H9 (cell line): ENCODE measurements around the gene EPHB3. TPM values are rescaled to one million over a fixed set of nuclear protein-coding genes. Genes with fewer than 3 reads are reported as not detected.
A peak's percentile ranks its signal among the peaks of the same experiment; 100 is the strongest.

Experiments
- DNase-seq: peaks from one replicate; pipeline ENCODE4 v3.0.0-alpha.2; 2017
- H2AFZ ChIP-seq: one replicate; pipeline ENCODE4 v1.6.1; 2013; ENCODE audit warnings: mild to moderate bottlenecking, low read length, control low read depth, moderate library complexity
- H2AK5ac ChIP-seq: 2 replicates; pipeline ENCODE4 v1.6.1; 2013; ENCODE audit warnings: low read length, control low read depth, mixed read lengths; ENCODE audit not compliant: insufficient read length
- H2BK120ac ChIP-seq: one replicate; pipeline ENCODE4 v1.6.1; 2013; ENCODE audit warnings: low read depth, mild to moderate bottlenecking, low read length, control low read depth, inconsistent platforms; ENCODE audit not compliant: poor library complexity, severe bottlenecking
- H2BK12ac ChIP-seq: 2 replicates; pipeline ENCODE4 v1.6.1; 2013; ENCODE audit warnings: low read length, control low read depth, mixed read lengths, low read depth; ENCODE audit not compliant: insufficient read length
- H2BK15ac ChIP-seq: 2 replicates; pipeline ENCODE4 v1.6.1; 2013; ENCODE audit warnings: low read depth, low read length, control low read depth
- H2BK20ac ChIP-seq: one replicate; pipeline ENCODE4 v1.6.1; 2013; ENCODE audit warnings: low read depth, mild to moderate bottlenecking, low read length, control low read depth, inconsistent platforms; ENCODE audit not compliant: poor library complexity, severe bottlenecking
- H2BK5ac ChIP-seq: 2 replicates; pipeline ENCODE4 v1.6.1; 2013; ENCODE audit warnings: low read length, control low read depth, mixed read lengths; ENCODE audit not compliant: insufficient read length
- H3K14ac ChIP-seq: 2 replicates; pipeline ENCODE4 v1.6.1; 2013; ENCODE audit warnings: low read length, control low read depth; ENCODE audit not compliant: insufficient read depth
- H3K18ac ChIP-seq: 2 replicates; pipeline ENCODE4 v1.6.1; 2013; ENCODE audit warnings: low read depth, mild to moderate bottlenecking, mixed read lengths, low read length, control low read depth; ENCODE audit not compliant: insufficient read length
- H3K23ac ChIP-seq: 2 replicates; pipeline ENCODE4 v1.6.1; 2013; ENCODE audit warnings: low read length, control low read depth, mixed read lengths, low read depth; ENCODE audit not compliant: insufficient read length
- H3K23me2 ChIP-seq: 2 replicates; pipeline ENCODE4 v1.6.1; 2013; ENCODE audit warnings: low read depth, mild to moderate bottlenecking, mixed read lengths, low read length, control low read depth; ENCODE audit not compliant: insufficient read length, poor library complexity, severe bottlenecking
- H3K27ac ChIP-seq: 2 replicates; pipeline ENCODE4 v1.5.1; 2013; ENCODE audit warnings: low read length, control low read depth, mixed read lengths, low read depth; ENCODE audit not compliant: insufficient read length
- H3K27me3 ChIP-seq: 2 replicates; pipeline ENCODE4 v1.6.1; 2013; ENCODE audit warnings: low read length, control low read depth, inconsistent platforms; ENCODE audit not compliant: insufficient read depth
- H3K4ac ChIP-seq: 2 replicates; pipeline ENCODE4 v1.6.1; 2013; ENCODE audit warnings: low read depth, mild to moderate bottlenecking, control low read depth, inconsistent platforms, low read length, moderate library complexity
- H3K4me1 ChIP-seq: 2 replicates; pipeline ENCODE4 v1.6.1; 2013; ENCODE audit warnings: low read length, control low read depth, inconsistent platforms; ENCODE audit not compliant: insufficient read depth
- H3K4me2 ChIP-seq: 2 replicates; pipeline ENCODE4 v1.6.1; 2013; ENCODE audit warnings: low read length, control low read depth, mixed read lengths; ENCODE audit not compliant: insufficient read length, insufficient read depth
- H3K56ac ChIP-seq: 2 replicates; pipeline ENCODE4 v1.6.1; 2013; ENCODE audit warnings: low read depth, mild to moderate bottlenecking, mixed read lengths, low read length, control low read depth; ENCODE audit not compliant: insufficient read length
- H3K79me1 ChIP-seq: 2 replicates; pipeline ENCODE4 v1.6.1; 2013; ENCODE audit warnings: low read depth, mild to moderate bottlenecking, moderate library complexity, low read length, control low read depth, inconsistent platforms; ENCODE audit not compliant: insufficient read depth, poor library complexity, severe bottlenecking
- H3K79me2 ChIP-seq: 2 replicates; pipeline ENCODE4 v1.6.1; 2013; ENCODE audit warnings: low read length, control low read depth, inconsistent platforms; ENCODE audit not compliant: insufficient read depth
- H3K9ac ChIP-seq: 2 replicates; pipeline ENCODE4 v1.6.1; 2013; ENCODE audit warnings: low read length, control low read depth, mixed read lengths; ENCODE audit not compliant: insufficient read length; ENCODE audit errors: extremely low read depth
- H3K9me3 ChIP-seq: one replicate; pipeline ENCODE4 v1.6.1; 2013; ENCODE audit warnings: low read depth, low read length, inconsistent platforms; ENCODE audit not compliant: control insufficient read depth
- H3T11ph ChIP-seq: one replicate; pipeline ENCODE4 v1.6.1; 2013; ENCODE audit warnings: mild to moderate bottlenecking, low read length, control low read depth, inconsistent platforms
- H4K20me1 ChIP-seq: one replicate; pipeline ENCODE4 v1.6.1; 2013; ENCODE audit not compliant: control insufficient read depth, insufficient read length, insufficient read depth
- H4K5ac ChIP-seq: 2 replicates; pipeline ENCODE4 v1.6.1; 2013; ENCODE audit warnings: low read depth, mild to moderate bottlenecking, mixed read lengths, low read length, control low read depth; ENCODE audit not compliant: insufficient read length
- H4K8ac ChIP-seq: replicated peaks from 2 replicates; pipeline ENCODE4 v1.6.1; 2013; ENCODE audit warnings: low read length, control low read depth, mixed read lengths, low read depth; ENCODE audit not compliant: insufficient read length
- H4K91ac ChIP-seq: 2 replicates; pipeline ENCODE4 v1.6.1; 2013; ENCODE audit warnings: low read depth, mild to moderate bottlenecking, moderate library complexity, mixed read lengths, low read length, control low read depth; ENCODE audit not compliant: insufficient read length
- H3K27ac Mint-ChIP-seq, 3 experiments: 2 replicates in 2 of 3; 3 replicates in 1 of 3; pipeline ENCODE4 v1.8.0; 2020 to 2021; ENCODE audit warnings: mixed read lengths in 3 of 3, mild to moderate bottlenecking in 1 of 3, moderate library complexity in 1 of 3
- H3K27me3 Mint-ChIP-seq: 2 replicates; pipeline ENCODE4 v1.8.0; 2021; ENCODE audit warnings: low read depth, mild to moderate bottlenecking, moderate library complexity, mixed read lengths
- H3K36me3 Mint-ChIP-seq, 3 experiments: 2 replicates in 2 of 3; 3 replicates in 1 of 3; pipeline ENCODE4 v1.8.0; 2020 to 2021; ENCODE audit warnings: low read depth in 3 of 3, mixed read lengths in 3 of 3; ENCODE audit not compliant: insufficient read depth in 1 of 3
- H3K4me1 Mint-ChIP-seq, 2 experiments: 2 replicates each; pipeline ENCODE4 v1.8.0; 2020; ENCODE audit warnings: mixed read lengths in 2 of 2
- H3K4me3 Mint-ChIP-seq, 2 experiments: 2 replicates in 1 of 2; 3 replicates in 1 of 2; pipeline ENCODE4 v1.8.0; 2020 to 2021; ENCODE audit warnings: mild to moderate bottlenecking in 2 of 2, mixed read lengths in 2 of 2, moderate library complexity in 1 of 2
- H3K9me3 Mint-ChIP-seq, 2 experiments: 2 replicates in 1 of 2; 3 replicates in 1 of 2; pipeline ENCODE4 v1.8.0; 2020; ENCODE audit warnings: mild to moderate bottlenecking in 2 of 2, mixed read lengths in 2 of 2, moderate library complexity in 1 of 2
- CTCF ChIP-seq: fragments of 200-600 bp; sonication (generic); conservative IDR thresholded peaks from 3 replicates; pipeline ENCODE4 v1.8.0; 2021; ENCODE audit warnings: antibody characterized with exemption, mild to moderate bottlenecking
- WGBS: extraction: QIAGEN DNeasy Blood & Tissue Kit; methylation state at CpG from one replicate; pipeline ENCODE4 v1.1.7; 2013; ENCODE audit warnings: missing lambda C conversion rate, low lambda C conversion rate, mixed read lengths; ENCODE audit not compliant: insufficient read length; ENCODE audit errors: extremely low coverage; 5-methylcytosine and 5-hydroxymethylcytosine counted together
- long read RNA-seq: library from polyadenylated mRNA; unstranded; transcript quantifications from one replicate; pipeline ENCODE4 v2.0.0, GENCODE V29; 2020
- total RNA-seq: library from RNA; stranded (reverse); gene quantifications from 2 replicates; pipeline ENCODE4 v1.2.1, GENCODE V29; 2021

Gene EPHB3
- 0.59 and 1.0 TPM in 2 replicates for total RNA-seq
- long read RNA-seq, result 0 reads

- DNase-seq, result peak; percentile 99
- Histone ChIP-seq H3K9me3 (no peaks in the 10 kb centered on the region), H4K91ac (no peak within 1 kb of the TSS), H3K4me2 (peak within 1 kb of the TSS; percentile 75), H3K27ac (no peak within 1 kb of the TSS), H3K56ac (no peak within 1 kb of the TSS), H3K4me1 (peaks cover 12% of the 10 kb centered on the region; the same call in 1 of the 2 replicates), H2AK5ac (no peak within 1 kb of the TSS), H2AFZ (no peak within 1 kb of the TSS), H3K4ac (no peak within 1 kb of the TSS), H3K9ac (no peak within 1 kb of the TSS), H2BK120ac (no peak within 1 kb of the TSS), H2BK20ac (no peak within 1 kb of the TSS), H3T11ph (no peak within 1 kb of the TSS), H3K18ac (no peak within 1 kb of the TSS), H4K20me1 (no peaks in the 10 kb centered on the region), H4K8ac (no peak within 1 kb of the TSS), H2BK12ac (no peak within 1 kb of the TSS), H2BK15ac (no peak within 1 kb of the TSS), H3K14ac (no peak within 1 kb of the TSS), H3K79me1 (no peaks in the 10 kb centered on the region), H3K23me2 (peaks cover 5% of the 10 kb centered on the region), H3K27me3 (peaks cover 64% of the 10 kb centered on the region), H4K5ac (no peak within 1 kb of the TSS), H3K79me2 (no peaks in the 10 kb centered on the region), H2BK5ac (no peak within 1 kb of the TSS), H3K23ac (no peak within 1 kb of the TSS)
- H3K4me3 Mint-ChIP-seq, result peak within 1 kb of the TSS; percentile 68 to 84
- WGBS, result no CpG with 5 or more reads among the region's 62 CpGs
- H3K4me1 Mint-ChIP-seq, result peaks cover 53 to 74% of the 10 kb centered on the region in 2 experiments
- peak; percentile 100 for TF ChIP-seq CTCF
- H3K36me3 Mint-ChIP-seq, result no peaks in the 10 kb centered on the region; a peak in 1 of 7 replicates
- no peak within 1 kb of the TSS for H3K27ac Mint-ChIP-seq
- H3K9me3 Mint-ChIP-seq, result peaks cover 0 to 4% of the 10 kb centered on the region in 2 experiments; a peak in 2 of 5 replicates
- peaks cover 94% of the 10 kb centered on the region for H3K27me3 Mint-ChIP-seq
Observed at GRCh38 chr3:184561061-184561912, at the start of gene EPHB3. EPHB3 (plus strand) TSS chr3:184561785; CDS start chr3:184562236, 451 bp downstream.
